Measurements from ENCODE around the gene NSUN5.
"Not testable (repeated sequence)": the region's sequence is repeated elsewhere in the genome, so short reads cannot be mapped to it uniquely, and the experiment has no call there.

The NSUN5 gene

DNA sequence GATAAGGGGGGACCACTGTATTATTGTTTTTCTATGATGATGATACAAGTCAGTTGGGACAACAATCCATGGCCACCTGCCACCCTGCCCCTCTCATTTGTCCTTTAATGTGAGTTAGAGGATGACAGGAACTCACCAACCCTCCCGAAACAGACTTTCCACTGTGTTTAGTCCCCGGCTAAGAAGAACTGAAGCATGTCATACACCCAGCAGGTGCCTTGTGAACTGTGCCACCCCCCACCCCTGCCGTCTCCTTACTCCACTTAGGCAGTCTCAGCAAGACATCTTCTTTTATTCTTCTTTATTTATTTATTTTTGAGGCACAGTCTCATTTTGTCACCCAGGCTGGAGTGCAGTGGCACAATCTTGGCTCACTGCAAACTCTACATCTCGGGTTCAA lies 40.8 kb downstream of the NSUN5 start:
- DNase-seq: not testable (repeated sequence)

DNA sequence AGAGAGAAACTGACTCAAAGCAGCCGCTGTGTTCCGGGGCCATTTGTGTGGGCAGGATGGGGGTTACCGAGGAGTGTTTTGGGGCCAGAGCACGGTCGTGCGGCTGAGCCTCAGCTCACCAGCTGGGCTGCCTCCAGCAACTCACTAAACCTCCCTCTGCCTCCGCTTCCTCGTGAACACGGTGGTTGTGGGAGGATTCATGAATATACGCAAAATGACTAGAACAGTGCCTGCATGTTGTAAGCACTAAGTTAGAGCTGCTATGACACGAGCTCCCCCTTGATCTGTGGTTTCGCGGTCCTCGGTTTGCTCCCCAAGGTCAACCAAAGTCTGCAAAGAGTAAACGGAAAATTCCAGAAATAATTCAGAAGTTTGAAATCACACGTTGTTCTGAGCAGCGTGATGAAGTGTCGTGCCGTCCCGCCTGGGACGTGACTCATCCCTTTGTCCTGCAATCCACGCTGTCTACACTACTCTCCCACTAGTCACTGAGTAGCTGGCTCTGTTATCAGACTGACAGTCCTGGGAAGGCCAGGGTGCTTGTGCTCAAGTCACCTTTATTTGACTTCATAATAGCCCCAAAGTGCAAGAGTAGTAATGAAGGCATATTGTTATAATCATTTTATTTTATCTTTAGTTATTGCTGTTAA lies 41.8 kb downstream of the NSUN5 start:
- DNase-seq: not testable (repeated sequence)

DNA sequence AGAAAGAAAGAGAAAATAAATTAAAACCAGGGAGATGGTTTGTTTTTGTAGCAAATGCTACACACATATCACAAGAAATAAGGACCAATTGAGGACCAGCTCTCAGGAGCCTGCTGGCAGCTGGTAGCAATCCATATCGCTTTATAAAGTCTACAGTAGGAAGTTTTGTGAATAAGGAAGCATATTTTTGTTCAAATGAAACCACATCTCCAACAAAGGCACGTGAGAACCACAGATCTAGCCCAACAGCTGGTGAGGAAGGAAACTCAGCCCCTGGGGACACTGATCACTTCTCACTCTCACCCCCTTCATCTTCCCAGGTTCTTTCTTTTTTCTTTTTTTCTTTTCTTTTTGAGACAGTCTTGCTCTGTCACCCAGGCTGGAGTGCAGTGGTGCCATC lies 46.2 kb downstream of the NSUN5 start:
- DNase-seq: not testable (repeated sequence)

Data from stimulated activated CD4-positive, alpha-beta T cell treated with anti-CD3 and anti-CD28 coated beads, Interleukin-2, amount 100 ng/mL, for 24 hours (primary cell).